Neural cell (in vitro differentiated cells): ENCODE data around the gene PNMA6A. TPM values are rescaled to one million over a fixed set of nuclear protein-coding genes. Genes with fewer than 3 reads are reported as not detected.
"Not testable (repeated sequence)": the region's sequence is repeated elsewhere in the genome, so short reads cannot be mapped to it uniquely, and the experiment has no call there.

ENCODE experiments used
- H2AFZ ChIP-seq: fragments of 200-600, 300-800 bp; sonication (generic), shearing (Covaris generic); 2 replicates; pipeline ENCODE4 v1.6.0; 2014; ENCODE audit warnings: low read depth, mild to moderate bottlenecking, antibody characterized with exemption, low read length, moderate library complexity
- H3F3A ChIP-seq: fragments of 200-600 bp; shearing (Covaris generic); 2 replicates; pipeline ENCODE4 v1.6.1; 2016; ENCODE audit warnings: mild to moderate bottlenecking, moderate library complexity, mixed read lengths, antibody characterized with exemption, low read length; ENCODE audit not compliant: insufficient read depth, poor library complexity, severe bottlenecking
- H3K27ac ChIP-seq: fragments of 200-600, 300-800 bp; sonication (generic), shearing (Covaris generic); 2 replicates; pipeline ENCODE4 v1.5.1; 2014; ENCODE audit warnings: mild to moderate bottlenecking, low read length, moderate library complexity
- H3K27me3 ChIP-seq: fragments of 300-800, 200-600 bp; sonication (generic), shearing (Covaris generic); 2 replicates; pipeline ENCODE4 v1.6.0; 2014; ENCODE audit warnings: mild to moderate bottlenecking, low read depth, low read length, moderate library complexity; ENCODE audit not compliant: insufficient read depth
- H3K36me3 ChIP-seq: fragments of 300-800, 200-600 bp; sonication (generic), shearing (Covaris generic); 2 replicates; pipeline ENCODE4 v1.5.1; 2014; ENCODE audit warnings: mild to moderate bottlenecking, antibody characterized with exemption, low read length, moderate library complexity; ENCODE audit not compliant: insufficient read depth
- H3K4me2 ChIP-seq: fragments of 300-800, 200-600 bp; sonication (generic), shearing (Covaris generic); 2 replicates; pipeline ENCODE4 v1.6.0; 2014; ENCODE audit warnings: mild to moderate bottlenecking, low read length
- H3K4me3 ChIP-seq: fragments of 300-800, 200-600 bp; sonication (generic), shearing (Covaris generic); 2 replicates; pipeline ENCODE4 v1.5.1; 2014; ENCODE audit warnings: mild to moderate bottlenecking, low read length, moderate library complexity
- H3K79me2 ChIP-seq: fragments of 200-600 bp; shearing (Covaris generic); replicated peaks from 2 replicates; pipeline ENCODE4 v1.6.0; 2014; ENCODE audit warnings: mild to moderate bottlenecking, low read length, moderate library complexity; ENCODE audit not compliant: insufficient read depth
- H3K9ac ChIP-seq: fragments of 300-800, 200-600 bp; sonication (generic), shearing (Covaris generic); 2 replicates; pipeline ENCODE4 v1.6.1; 2016; ENCODE audit warnings: mild to moderate bottlenecking, low read length, mixed read lengths
- H3K9me2 ChIP-seq: fragments of 200-600 bp; shearing (Covaris generic); 2 replicates; pipeline ENCODE4 v1.6.1; 2016; ENCODE audit warnings: mild to moderate bottlenecking, low read length, mixed read lengths; ENCODE audit not compliant: insufficient read depth
- H3K9me3 ChIP-seq: fragments of 200-600, 300-800 bp; sonication (generic), shearing (Covaris generic); 2 replicates; pipeline ENCODE4 v1.6.1; 2016; ENCODE audit warnings: mild to moderate bottlenecking, mixed run types, low read length, moderate library complexity, mixed read lengths
- H4K20me1 ChIP-seq: fragments of 200-600 bp; shearing (Covaris generic); 2 replicates; pipeline ENCODE4 v1.6.1; 2016; ENCODE audit warnings: mild to moderate bottlenecking, mixed run types; ENCODE audit not compliant: insufficient read depth
- EP300 ChIP-seq: fragments of 450-650 bp; conservative IDR thresholded peaks from 2 replicates; pipeline ENCODE4 v1.6.1; 2014; ENCODE audit warnings: antibody characterized with exemption, mild to moderate bottlenecking, moderate library complexity; ENCODE audit not compliant: poor library complexity, severe bottlenecking
- EZH2 ChIP-seq: fragments of 200-600, 300-800 bp; shearing (Covaris generic), sonication (generic); IDR thresholded peaks from 2 replicates; pipeline ENCODE4 v1.6.1; 2014; ENCODE audit warnings: antibody characterized with exemption, low read length, borderline replicate concordance, mild to moderate bottlenecking; ENCODE audit not compliant: insufficient read depth, poor library complexity, severe bottlenecking
- MXI1 ChIP-seq: fragments of 450-650 bp; conservative IDR thresholded peaks from 2 replicates; pipeline ENCODE4 v1.6.1; 2014; ENCODE audit warnings: antibody characterized with exemption, mild to moderate bottlenecking; ENCODE audit not compliant: poor library complexity, severe bottlenecking
- POLR2AphosphoS5 ChIP-seq: IDR thresholded peaks from 2 replicates; pipeline ENCODE4 v1.6.1; 2012
- RAD21 ChIP-seq: fragments of 450-650 bp; conservative IDR thresholded peaks from 2 replicates; pipeline ENCODE4 v1.6.1; 2014; ENCODE audit warnings: antibody characterized with exemption, mild to moderate bottlenecking, moderate library complexity
- SMC3 ChIP-seq: fragments of 450-650 bp; conservative IDR thresholded peaks from 2 replicates; pipeline ENCODE4 v1.6.1; 2014; ENCODE audit warnings: antibody characterized with exemption, mild to moderate bottlenecking, moderate library complexity; ENCODE audit not compliant: poor library complexity
- TAF1 ChIP-seq: IDR thresholded peaks from 2 replicates; pipeline ENCODE4 v1.6.1; 2012; ENCODE audit warnings: low read depth
- polyA plus RNA-seq: library from polyadenylated mRNA; depleted of rRNA; stranded (reverse); fragments of >200 nt; gene quantifications from 2 replicates; pipeline ENCODE4 v1.2.3, GENCODE V29; 2014
- TF ChIP-seq, protein P1 (sequence below): IDR thresholded peaks from 2 replicates; pipeline ENCODE4 v1.6.1; 2012; ENCODE audit warnings: borderline replicate concordance
- TF ChIP-seq, protein P2 (sequence below): fragments of 450-650 bp; IDR thresholded peaks from 2 replicates; pipeline ENCODE4 v1.5.1; 2014; ENCODE audit warnings: antibody characterized with exemption, mild to moderate bottlenecking, moderate library complexity; ENCODE audit not compliant: poor library complexity, severe bottlenecking

Gene PNMA6A
- polyA plus RNA-seq, 1 donor from 2014 or later, result 11.3 TPM

DNA sequence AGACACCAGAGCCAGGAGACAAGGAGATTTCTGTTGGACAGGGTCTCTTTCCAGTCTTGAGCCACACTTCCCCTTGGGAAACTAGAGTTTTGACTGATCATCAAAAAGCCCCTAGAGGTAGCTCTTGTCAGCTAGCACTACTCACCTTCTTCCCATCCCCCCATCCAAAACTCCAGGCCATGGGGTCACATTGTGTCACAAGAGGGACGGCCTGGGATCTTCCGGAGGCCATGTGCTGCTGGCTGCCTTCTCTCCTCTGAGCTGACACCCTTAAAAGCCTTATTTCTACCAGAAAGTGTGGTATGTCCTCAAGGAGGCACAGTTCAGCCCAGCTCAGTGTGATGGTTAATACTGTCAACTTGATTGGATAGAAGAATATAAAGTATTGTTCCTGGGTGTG lies 8.2 kb upstream of the PNMA6A start:
- TF ChIP-seq EP300, result no peak
- TF ChIP-seq, protein P1, sequence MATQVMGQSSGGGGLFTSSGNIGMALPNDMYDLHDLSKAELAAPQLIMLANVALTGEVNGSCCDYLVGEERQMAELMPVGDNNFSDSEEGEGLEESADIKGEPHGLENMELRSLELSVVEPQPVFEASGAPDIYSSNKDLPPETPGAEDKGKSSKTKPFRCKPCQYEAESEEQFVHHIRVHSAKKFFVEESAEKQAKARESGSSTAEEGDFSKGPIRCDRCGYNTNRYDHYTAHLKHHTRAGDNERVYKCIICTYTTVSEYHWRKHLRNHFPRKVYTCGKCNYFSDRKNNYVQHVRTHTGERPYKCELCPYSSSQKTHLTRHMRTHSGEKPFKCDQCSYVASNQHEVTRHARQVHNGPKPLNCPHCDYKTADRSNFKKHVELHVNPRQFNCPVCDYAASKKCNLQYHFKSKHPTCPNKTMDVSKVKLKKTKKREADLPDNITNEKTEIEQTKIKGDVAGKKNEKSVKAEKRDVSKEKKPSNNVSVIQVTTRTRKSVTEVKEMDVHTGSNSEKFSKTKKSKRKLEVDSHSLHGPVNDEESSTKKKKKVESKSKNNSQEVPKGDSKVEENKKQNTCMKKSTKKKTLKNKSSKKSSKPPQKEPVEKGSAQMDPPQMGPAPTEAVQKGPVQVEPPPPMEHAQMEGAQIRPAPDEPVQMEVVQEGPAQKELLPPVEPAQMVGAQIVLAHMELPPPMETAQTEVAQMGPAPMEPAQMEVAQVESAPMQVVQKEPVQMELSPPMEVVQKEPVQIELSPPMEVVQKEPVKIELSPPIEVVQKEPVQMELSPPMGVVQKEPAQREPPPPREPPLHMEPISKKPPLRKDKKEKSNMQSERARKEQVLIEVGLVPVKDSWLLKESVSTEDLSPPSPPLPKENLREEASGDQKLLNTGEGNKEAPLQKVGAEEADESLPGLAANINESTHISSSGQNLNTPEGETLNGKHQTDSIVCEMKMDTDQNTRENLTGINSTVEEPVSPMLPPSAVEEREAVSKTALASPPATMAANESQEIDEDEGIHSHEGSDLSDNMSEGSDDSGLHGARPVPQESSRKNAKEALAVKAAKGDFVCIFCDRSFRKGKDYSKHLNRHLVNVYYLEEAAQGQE, result no peak
- no peak for TF ChIP-seq TAF1
- no peak for TF ChIP-seq MXI1
- no peak for TF ChIP-seq POLR2AphosphoS5
- TF ChIP-seq EZH2, result no peak
- TF ChIP-seq RAD21, result no peak
- TF ChIP-seq, protein P2, sequence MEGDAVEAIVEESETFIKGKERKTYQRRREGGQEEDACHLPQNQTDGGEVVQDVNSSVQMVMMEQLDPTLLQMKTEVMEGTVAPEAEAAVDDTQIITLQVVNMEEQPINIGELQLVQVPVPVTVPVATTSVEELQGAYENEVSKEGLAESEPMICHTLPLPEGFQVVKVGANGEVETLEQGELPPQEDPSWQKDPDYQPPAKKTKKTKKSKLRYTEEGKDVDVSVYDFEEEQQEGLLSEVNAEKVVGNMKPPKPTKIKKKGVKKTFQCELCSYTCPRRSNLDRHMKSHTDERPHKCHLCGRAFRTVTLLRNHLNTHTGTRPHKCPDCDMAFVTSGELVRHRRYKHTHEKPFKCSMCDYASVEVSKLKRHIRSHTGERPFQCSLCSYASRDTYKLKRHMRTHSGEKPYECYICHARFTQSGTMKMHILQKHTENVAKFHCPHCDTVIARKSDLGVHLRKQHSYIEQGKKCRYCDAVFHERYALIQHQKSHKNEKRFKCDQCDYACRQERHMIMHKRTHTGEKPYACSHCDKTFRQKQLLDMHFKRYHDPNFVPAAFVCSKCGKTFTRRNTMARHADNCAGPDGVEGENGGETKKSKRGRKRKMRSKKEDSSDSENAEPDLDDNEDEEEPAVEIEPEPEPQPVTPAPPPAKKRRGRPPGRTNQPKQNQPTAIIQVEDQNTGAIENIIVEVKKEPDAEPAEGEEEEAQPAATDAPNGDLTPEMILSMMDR, result no peak
- no peak for TF ChIP-seq SMC3
- H4K20me1 ChIP-seq, result no peaks in the 10 kb centered on the region
- H3K9me2 ChIP-seq, result no peaks in the 10 kb centered on the region
- no peaks in the 10 kb centered on the region for H3K36me3 ChIP-seq
- no peaks in the 10 kb centered on the region for H3K9me3 ChIP-seq
- no peak overlapping the region for H3K9ac ChIP-seq
- H2AFZ ChIP-seq, result no peak overlapping the region
- H3K4me3 ChIP-seq, result no peak overlapping the region
- H3K27ac ChIP-seq, result no peak overlapping the region
- no peaks in the 10 kb centered on the region for H3F3A ChIP-seq
- no peaks in the 10 kb centered on the region for H3K79me2 ChIP-seq
- no peak overlapping the region for H3K4me2 ChIP-seq
- no peaks in the 10 kb centered on the region for H3K27me3 ChIP-seq

DNA sequence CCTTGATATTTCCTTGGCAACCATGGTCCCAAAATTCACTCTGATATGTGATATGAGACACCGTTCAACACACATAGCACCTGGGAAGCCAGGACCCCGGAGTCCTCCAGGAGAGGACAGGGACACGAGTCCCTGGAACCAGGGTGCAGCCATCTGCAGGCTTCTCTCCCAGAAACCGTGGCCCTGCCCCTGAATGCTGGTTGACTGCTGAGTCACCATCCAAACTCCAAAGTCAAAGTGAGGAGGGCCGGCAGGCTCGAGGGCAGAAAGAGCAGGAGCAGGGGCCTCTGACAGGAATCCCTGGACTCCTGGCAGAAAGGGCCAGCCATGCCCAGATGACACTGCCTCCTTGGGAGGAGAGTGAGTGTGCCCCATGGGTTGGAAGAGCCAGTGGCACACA lies 6.9 kb upstream of the PNMA6A start:
- H3K9me3 ChIP-seq, result no peaks in the 10 kb centered on the region
- no peak overlapping the region for H2AFZ ChIP-seq
- no peaks in the 10 kb centered on the region for H3F3A ChIP-seq
- no peak overlapping the region for H3K4me2 ChIP-seq
- H4K20me1 ChIP-seq, result no peaks in the 10 kb centered on the region
- no peaks in the 10 kb centered on the region for H3K36me3 ChIP-seq
- H3K9me2 ChIP-seq, result no peaks in the 10 kb centered on the region
- TF ChIP-seq EP300 (no peak), EZH2 (no peak), RAD21 (no peak), SMC3 (no peak), TAF1 (no peak), MXI1 (no peak), POLR2AphosphoS5 (no peak)
- TF ChIP-seq, protein P1, result no peak
- TF ChIP-seq, protein P2, result no peak
- no peak overlapping the region for H3K27ac ChIP-seq
- H3K27me3 ChIP-seq, result no peaks in the 10 kb centered on the region
- no peak overlapping the region for H3K4me3 ChIP-seq
- H3K79me2 ChIP-seq, result no peaks in the 10 kb centered on the region
- H3K9ac ChIP-seq, result no peak overlapping the region

DNA sequence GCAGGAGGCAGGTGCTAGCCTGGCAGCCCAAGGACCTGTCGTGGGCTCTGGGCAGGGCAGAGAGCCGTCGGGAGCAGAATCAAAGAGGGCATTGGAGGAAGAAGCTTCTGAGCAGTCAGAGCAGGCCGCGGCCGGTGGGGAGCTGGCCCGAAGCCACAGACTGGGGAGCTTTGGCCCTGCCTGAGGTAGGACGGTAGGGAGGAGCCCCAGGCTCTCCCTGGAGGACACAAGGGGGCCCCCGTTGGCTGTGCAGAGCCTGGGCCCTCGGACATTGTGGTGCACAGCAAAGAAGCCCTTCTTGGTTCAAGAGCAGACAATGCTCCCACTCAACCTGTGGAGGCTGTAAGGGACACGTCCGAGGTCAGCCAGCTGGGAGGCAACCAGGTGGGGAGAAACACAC lies 5.9 kb upstream of the PNMA6A start:
- H3K27ac ChIP-seq, H3K4me3 ChIP-seq, H3K27me3 ChIP-seq, H3K79me2 ChIP-seq, H3K9me2 ChIP-seq, H3K4me2 ChIP-seq, H3K9me3 ChIP-seq, H3K36me3 ChIP-seq, H3F3A ChIP-seq, H3K9ac ChIP-seq, H4K20me1 ChIP-seq, H2AFZ ChIP-seq: not testable (repeated sequence)
